HG03575 (cell line): ENCODE data around the gene MYBPC2.

ENCODE experiments used
- ATAC-seq: cut with Tn5 transposase; IDR thresholded peaks from one replicate; pipeline ENCODE4 v1.9.1; 2021; ENCODE audit not compliant: unreplicated experiment, insufficient number of reproducible peaks, low FRiP score; ENCODE audit errors: extremely low read depth

MYBPC2 gene

GRCh38 chr19:50490411-50490811 lies 57.7 kb downstream of the MYBPC2 start:
- no peak for ATAC-seq

- no peak for ATAC-seq
Observed at GRCh38 chr19:50490991-50491472, 58.3 kb downstream of the MYBPC2 start.

GRCh38 chr19:50492303-50493052 lies 59.8 kb downstream of the MYBPC2 start:
- no peak for ATAC-seq

- ATAC-seq: no peak
Observed at GRCh38 chr19:50493171-50493570, 60.5 kb downstream of the MYBPC2 start.

- ATAC-seq: no peak
Observed at GRCh38 chr19:50494186-50495019, 61.7 kb downstream of the MYBPC2 start.

GRCh38 chr19:50495020-50495531 lies 62.4 kb downstream of the MYBPC2 start:
- no peak for ATAC-seq

GRCh38 chr19:50496189-50497021 lies 63.7 kb downstream of the MYBPC2 start:
- no peak for ATAC-seq

GRCh38 chr19:50497022-50497405 lies 64.3 kb downstream of the MYBPC2 start:
- no peak for ATAC-seq

GRCh38 chr19:50498219-50499056 lies 65.7 kb downstream of the MYBPC2 start:
- ATAC-seq: no peak

- no peak for ATAC-seq
Observed at GRCh38 chr19:50500060-50500752, 67.5 kb downstream of the MYBPC2 start.

- ATAC-seq: no peak
Observed at GRCh38 chr19:50500753-50501151, 68.1 kb downstream of the MYBPC2 start.

- no peak for ATAC-seq
Observed at GRCh38 chr19:50501186-50501567, 68.5 kb downstream of the MYBPC2 start.

- ATAC-seq: no peak
Observed at GRCh38 chr19:50501568-50502475, 69.1 kb downstream of the MYBPC2 start.

- ATAC-seq: no peak
Observed at GRCh38 chr19:50505856-50506611, 73.3 kb downstream of the MYBPC2 start.

GRCh38 chr19:50506700-50507099 lies 74.0 kb downstream of the MYBPC2 start:
- no peak for ATAC-seq

GRCh38 chr19:50507376-50507775 lies 74.7 kb downstream of the MYBPC2 start:
- no peak for ATAC-seq
